Measurements from ENCODE around the gene PRPF39. TPM values are rescaled to one million over a fixed set of nuclear protein-coding genes. Genes with fewer than 3 reads are reported as not detected.

The PRPF39 gene
- total and polyA plus RNA-seq, 4 donors = 42.3 to 57.1 (median 46.9) TPM

- no peaks in the 10 kb centered on the region for H3K27me3 ChIP-seq (ENCODE audit: control insufficient read depth, insufficient read depth, low read length)
- DNase-seq (ENCODE audit: low read depth in 4 of 6, low spot score in 6 of 6) = no peak
- peaks cover 2% of the 10 kb centered on the region for H3K9me3 ChIP-seq (ENCODE audit: control insufficient read depth, insufficient read depth, low read length)
- H3K36me3 ChIP-seq (ENCODE audit: control insufficient read depth, insufficient read depth, low read length) = peaks cover 37% of the 10 kb centered on the region
- no peak overlapping the region for H3K27ac ChIP-seq (ENCODE audit: low read depth, low read length)
- no peaks in the 10 kb centered on the region for H3K4me1 ChIP-seq (ENCODE audit: control insufficient read depth, insufficient read depth, low read length)
- no peak overlapping the region for H3K4me3 ChIP-seq (ENCODE audit: low read depth, low read length)
- no CpG with 5 or more reads among the region's 4 CpGs for WGBS (ENCODE audit: insufficient coverage)
Observed at GRCh38 chr14:45051896-45052295, 32.0 kb upstream of the PRPF39 start.

GRCh38 chr14:45057349-45057748 is 26.6 kb upstream of the PRPF39 start:
- no peaks in the 10 kb centered on the region for H3K4me1 ChIP-seq (ENCODE audit: control insufficient read depth, insufficient read depth, low read length)
- no CpG with 5 or more reads among the region's 2 CpGs for WGBS (ENCODE audit: insufficient coverage)
- peaks cover 17% of the 10 kb centered on the region for H3K36me3 ChIP-seq (ENCODE audit: control insufficient read depth, insufficient read depth, low read length)
- H3K9me3 ChIP-seq (ENCODE audit: control insufficient read depth, insufficient read depth, low read length) = peaks cover 7% of the 10 kb centered on the region
- no peaks in the 10 kb centered on the region for H3K27me3 ChIP-seq (ENCODE audit: control insufficient read depth, insufficient read depth, low read length)
- no peak for DNase-seq (ENCODE audit: low read depth in 4 of 6, low spot score in 6 of 6)
- no peak overlapping the region for H3K4me3 ChIP-seq (ENCODE audit: low read depth, low read length)
- H3K27ac ChIP-seq (ENCODE audit: low read depth, low read length) = no peak overlapping the region

GRCh38 chr14:45057881-45058364 is 26.0 kb upstream of the PRPF39 start:
- peaks cover 16% of the 10 kb centered on the region for H3K36me3 ChIP-seq (ENCODE audit: control insufficient read depth, insufficient read depth, low read length)
- no peak overlapping the region for H3K4me3 ChIP-seq (ENCODE audit: low read depth, low read length)
- DNase-seq (ENCODE audit: low read depth in 4 of 6, low spot score in 6 of 6) = no peak
- H3K9me3 ChIP-seq (ENCODE audit: control insufficient read depth, insufficient read depth, low read length) = peaks cover 7% of the 10 kb centered on the region
- H3K27ac ChIP-seq (ENCODE audit: low read depth, low read length) = no peak overlapping the region
- no peaks in the 10 kb centered on the region for H3K4me1 ChIP-seq (ENCODE audit: control insufficient read depth, insufficient read depth, low read length)
- H3K27me3 ChIP-seq (ENCODE audit: control insufficient read depth, insufficient read depth, low read length) = no peaks in the 10 kb centered on the region

GRCh38 chr14:45060551-45060950 is 23.4 kb upstream of the PRPF39 start:
- Histone ChIP-seq H3K9me3 (ENCODE audit: control insufficient read depth, insufficient read depth, low read length) (peaks cover 7% of the 10 kb centered on the region), H3K4me3 (ENCODE audit: low read depth, low read length) (no peak overlapping the region), H3K27ac (ENCODE audit: low read depth, low read length) (no peak overlapping the region), H3K27me3 (ENCODE audit: control insufficient read depth, insufficient read depth, low read length) (no peaks in the 10 kb centered on the region), H3K36me3 (ENCODE audit: control insufficient read depth, insufficient read depth, low read length) (peaks cover 5% of the 10 kb centered on the region), H3K4me1 (ENCODE audit: control insufficient read depth, insufficient read depth, low read length) (no peaks in the 10 kb centered on the region)
- no peak for DNase-seq (ENCODE audit: low read depth in 4 of 6, low spot score in 6 of 6)

GRCh38 chr14:45065540-45065939 is 18.4 kb upstream of the PRPF39 start:
- Histone ChIP-seq H3K27me3 (ENCODE audit: control insufficient read depth, insufficient read depth, low read length) (no peaks in the 10 kb centered on the region), H3K4me1 (ENCODE audit: control insufficient read depth, insufficient read depth, low read length) (no peaks in the 10 kb centered on the region), H3K9me3 (ENCODE audit: control insufficient read depth, insufficient read depth, low read length) (no peaks in the 10 kb centered on the region), H3K4me3 (ENCODE audit: low read depth, low read length) (no peak overlapping the region), H3K27ac (ENCODE audit: low read depth, low read length) (no peak overlapping the region), H3K36me3 (ENCODE audit: control insufficient read depth, insufficient read depth, low read length) (peaks cover 6% of the 10 kb centered on the region)
- WGBS (ENCODE audit: insufficient coverage) = 89% methylated on average over 3 of the region's 3 CpGs
- no peak for DNase-seq (ENCODE audit: low read depth in 4 of 6, low spot score in 6 of 6)

GRCh38 chr14:45065956-45066355 is 18.0 kb upstream of the PRPF39 start:
- H3K4me1 ChIP-seq (ENCODE audit: control insufficient read depth, insufficient read depth, low read length) = no peaks in the 10 kb centered on the region
- H3K4me3 ChIP-seq (ENCODE audit: low read depth, low read length) = no peak overlapping the region
- WGBS (ENCODE audit: insufficient coverage) = no CpG with 5 or more reads among the region's 2 CpGs
- DNase-seq (ENCODE audit: low read depth in 4 of 6, low spot score in 6 of 6) = no peak
- no peaks in the 10 kb centered on the region for H3K9me3 ChIP-seq (ENCODE audit: control insufficient read depth, insufficient read depth, low read length)
- H3K27me3 ChIP-seq (ENCODE audit: control insufficient read depth, insufficient read depth, low read length) = no peaks in the 10 kb centered on the region
- peaks cover 6% of the 10 kb centered on the region for H3K36me3 ChIP-seq (ENCODE audit: control insufficient read depth, insufficient read depth, low read length)
- H3K27ac ChIP-seq (ENCODE audit: low read depth, low read length) = no peak overlapping the region

GRCh38 chr14:45066667-45067066 is 17.2 kb upstream of the PRPF39 start:
- no peak overlapping the region for H3K27ac ChIP-seq (ENCODE audit: low read depth, low read length)
- no peaks in the 10 kb centered on the region for H3K4me1 ChIP-seq (ENCODE audit: control insufficient read depth, insufficient read depth, low read length)
- no peaks in the 10 kb centered on the region for H3K27me3 ChIP-seq (ENCODE audit: control insufficient read depth, insufficient read depth, low read length)
- WGBS (ENCODE audit: insufficient coverage) = 100% methylated on average over 1 of the region's 3 CpGs
- no peak overlapping the region for H3K4me3 ChIP-seq (ENCODE audit: low read depth, low read length)
- H3K36me3 ChIP-seq (ENCODE audit: control insufficient read depth, insufficient read depth, low read length) = peaks cover 6% of the 10 kb centered on the region
- no peak for DNase-seq (ENCODE audit: low read depth in 4 of 6, low spot score in 6 of 6)
- H3K9me3 ChIP-seq (ENCODE audit: control insufficient read depth, insufficient read depth, low read length) = no peaks in the 10 kb centered on the region

- Histone ChIP-seq H3K27ac (ENCODE audit: low read depth, low read length) (no peak overlapping the region), H3K27me3 (ENCODE audit: control insufficient read depth, insufficient read depth, low read length) (no peaks in the 10 kb centered on the region), H3K4me3 (ENCODE audit: low read depth, low read length) (no peak overlapping the region), H3K4me1 (ENCODE audit: control insufficient read depth, insufficient read depth, low read length) (no peaks in the 10 kb centered on the region), H3K36me3 (ENCODE audit: control insufficient read depth, insufficient read depth, low read length) (peaks cover 8% of the 10 kb centered on the region), H3K9me3 (ENCODE audit: control insufficient read depth, insufficient read depth, low read length) (no peaks in the 10 kb centered on the region)
- DNase-seq (ENCODE audit: low read depth in 4 of 6, low spot score in 6 of 6) = no peak
- WGBS (ENCODE audit: insufficient coverage) = 100% methylated on average over 1 of the region's 3 CpGs
Observed at GRCh38 chr14:45068396-45068795, 15.5 kb upstream of the PRPF39 start.

GRCh38 chr14:45070215-45070614 is 13.7 kb upstream of the PRPF39 start:
- DNase-seq (ENCODE audit: low read depth in 4 of 6, low spot score in 6 of 6) = no peak
- Histone ChIP-seq H3K27ac (ENCODE audit: low read depth, low read length) (no peak overlapping the region), H3K36me3 (ENCODE audit: control insufficient read depth, insufficient read depth, low read length) (peaks cover 8% of the 10 kb centered on the region), H3K4me1 (ENCODE audit: control insufficient read depth, insufficient read depth, low read length) (no peaks in the 10 kb centered on the region), H3K27me3 (ENCODE audit: control insufficient read depth, insufficient read depth, low read length) (no peaks in the 10 kb centered on the region), H3K9me3 (ENCODE audit: control insufficient read depth, insufficient read depth, low read length) (no peaks in the 10 kb centered on the region), H3K4me3 (ENCODE audit: low read depth, low read length) (no peak overlapping the region)
- no CpG with 5 or more reads among the region's 1 CpG for WGBS (ENCODE audit: insufficient coverage)

- no peaks in the 10 kb centered on the region for H3K4me1 ChIP-seq (ENCODE audit: control insufficient read depth, insufficient read depth, low read length)
- no peaks in the 10 kb centered on the region for H3K9me3 ChIP-seq (ENCODE audit: control insufficient read depth, insufficient read depth, low read length)
- peaks cover 8% of the 10 kb centered on the region for H3K36me3 ChIP-seq (ENCODE audit: control insufficient read depth, insufficient read depth, low read length)
- no peak for DNase-seq (ENCODE audit: low read depth in 4 of 6, low spot score in 6 of 6)
- no peak overlapping the region for H3K27ac ChIP-seq (ENCODE audit: low read depth, low read length)
- no peaks in the 10 kb centered on the region for H3K27me3 ChIP-seq (ENCODE audit: control insufficient read depth, insufficient read depth, low read length)
- no peak overlapping the region for H3K4me3 ChIP-seq (ENCODE audit: low read depth, low read length)
- 96% methylated on average over 5 of the region's 6 CpGs for WGBS (ENCODE audit: insufficient coverage)
Observed at GRCh38 chr14:45072126-45072525, 11.8 kb upstream of the PRPF39 start.
